Stimulated activated CD4-positive, alpha-beta T cell treated with anti-CD3 and anti-CD28 coated beads, Interleukin-1b, Interleukin-23, amount 100 ng/mL, for 48 hours (primary cell): ENCODE data around the gene SPIB.
A peak's percentile ranks its signal among the peaks of the same experiment; 100 is the strongest.
"Not testable (repeated sequence)": the region's sequence is repeated elsewhere in the genome, so short reads cannot be mapped to it uniquely, and the experiment has no call there.

Source experiments
- DNase-seq: peaks from one replicate; pipeline ENCODE4 v3.0.0-alpha.2; 2020

Gene SPIB

GRCh38 chr19:50447750-50448149 lies 29.0 kb downstream of the SPIB start:
- no peak for DNase-seq

GRCh38 chr19:50449236-50449899 lies 30.6 kb downstream of the SPIB start:
- DNase-seq: no peak

GRCh38 chr19:50450369-50451222 lies 31.9 kb downstream of the SPIB start:
- no peak for DNase-seq

GRCh38 chr19:50451223-50451534 lies 32.4 kb downstream of the SPIB start:
- DNase-seq: no peak

- no peak for DNase-seq
Measured at GRCh38 chr19:50453243-50453642, 34.5 kb downstream of the SPIB start.

GRCh38 chr19:50455992-50456391 lies 37.3 kb downstream of the SPIB start:
- no peak for DNase-seq

GRCh38 chr19:50457300-50457699 lies 38.6 kb downstream of the SPIB start:
- no peak for DNase-seq

GRCh38 chr19:50458396-50459066 lies 39.8 kb downstream of the SPIB start:
- no peak for DNase-seq

GRCh38 chr19:50459067-50459456 lies 40.3 kb downstream of the SPIB start:
- no peak for DNase-seq

GRCh38 chr19:50459638-50460037 lies 40.9 kb downstream of the SPIB start:
- no peak for DNase-seq

GRCh38 chr19:50460161-50460765 lies 41.5 kb downstream of the SPIB start:
- DNase-seq: no peak

GRCh38 chr19:50461066-50461875 lies 42.5 kb downstream of the SPIB start:
- peak; percentile 62 for DNase-seq

GRCh38 chr19:50462970-50463369 lies 44.2 kb downstream of the SPIB start:
- no peak for DNase-seq

- DNase-seq: no peak
Measured at GRCh38 chr19:50464348-50464747, 45.6 kb downstream of the SPIB start.

GRCh38 chr19:50465000-50465399 lies 46.3 kb downstream of the SPIB start:
- DNase-seq: no peak

- DNase-seq: no peak
Measured at GRCh38 chr19:50465986-50466705, 47.4 kb downstream of the SPIB start.

- DNase-seq: no peak
Measured at GRCh38 chr19:50466706-50467039, 47.9 kb downstream of the SPIB start.

GRCh38 chr19:50467566-50467965 lies 48.8 kb downstream of the SPIB start:
- DNase-seq: no peak

- no peak for DNase-seq
Measured at GRCh38 chr19:50468818-50469217, 50.1 kb downstream of the SPIB start.

- DNase-seq: not testable (repeated sequence)
Measured at GRCh38 chr19:50473336-50473735, 54.6 kb downstream of the SPIB start.

- DNase-seq: no peak
Measured at GRCh38 chr19:50475101-50475568, 56.4 kb downstream of the SPIB start.

- DNase-seq: no peak
Measured at GRCh38 chr19:50475736-50476223, 57.0 kb downstream of the SPIB start.
